ENCODE data around the gene CCR1. TPM values are rescaled to one million over a fixed set of nuclear protein-coding genes. Genes with fewer than 3 reads are reported as not detected.
"Not testable (repeated sequence)": the region's sequence is repeated elsewhere in the genome, so short reads cannot be mapped to it uniquely, and the experiment has no call there.

The CCR1 gene
- total and polyA plus RNA-seq, 9 of the 15 experiments (the other 6 are each of a cell fraction or from before 2014, with no cell fraction given): not detected

- peaks cover 0 to 6% of the 10 kb centered on the region in 2 experiments; a peak in 1 of 5 replicates for H3K27me3 ChIP-seq (ENCODE audit: control insufficient read depth in 2 of 2, insufficient read depth in 2 of 2, low read length in 2 of 2)
- WGBS (ENCODE audit: insufficient coverage, low coverage, missing lambda C conversion rate): 0% methylated on average over 2 of the region's 2 CpGs
- DNase-seq (ENCODE audit: extremely low read depth in 1 of 4, low spot score in 3 of 4) (no peak), ATAC-seq (no peak), FAIRE-seq (no peak)
- CTCF ChIA-PET (ENCODE audit: low intra/inter-chr PET ratio): interaction anchor here (0.6 to 1.5 kb wide), 4 partner anchors 107 to 970 kb away, joined by 3 to 11 read pairs (median 4); no protein-coding TSS in a partner anchor
- intact Hi-C loops (cut with micrococcal nuclease) (loop anchor here (10.0 kb wide), 2 partner anchors 124 to 1174 kb away; no protein-coding TSS in a partner anchor), in situ Hi-C loops (cut with MboI) (no loop called here)
- no peaks in the 10 kb centered on the region for H3K79me2 ChIP-seq (ENCODE audit: control insufficient read depth, insufficient read depth, low read length)
- no peak overlapping the region for H3K9ac ChIP-seq (ENCODE audit: insufficient read depth in 1 of 2, low read depth in 2 of 2, low read length in 2 of 2)
- H3K9me3 ChIP-seq (replicated peaks; ENCODE audit: control insufficient read depth, insufficient read depth, low read depth, low read length): no peaks in the 10 kb centered on the region
- no peaks in the 10 kb centered on the region for H3K9me1 ChIP-seq (ENCODE audit: control insufficient read depth, insufficient read depth, low read length)
- H4K20me1 ChIP-seq (replicated peaks; ENCODE audit: control insufficient read depth, insufficient read depth, low read length): no peaks in the 10 kb centered on the region
- no peak overlapping the region for H3K27ac ChIP-seq (ENCODE audit: extremely low read depth, low read depth, low read length)
- BruUV-seq (replicated peaks): no TSS peak
- H3K4me2 ChIP-seq (ENCODE audit: insufficient read depth, low read length): no peak overlapping the region
- H3K36me3 ChIP-seq (ENCODE audit: control insufficient read depth, insufficient read depth, low read length): no peaks in the 10 kb centered on the region
- no peak for TF ChIP-seq KDM1A (IDR thresholded peaks at IDR 0.05)
- no peak for TF ChIP-seq SOX6 (IDR thresholded peaks at IDR 0.05)
- TF ChIP-seq, protein P1, sequence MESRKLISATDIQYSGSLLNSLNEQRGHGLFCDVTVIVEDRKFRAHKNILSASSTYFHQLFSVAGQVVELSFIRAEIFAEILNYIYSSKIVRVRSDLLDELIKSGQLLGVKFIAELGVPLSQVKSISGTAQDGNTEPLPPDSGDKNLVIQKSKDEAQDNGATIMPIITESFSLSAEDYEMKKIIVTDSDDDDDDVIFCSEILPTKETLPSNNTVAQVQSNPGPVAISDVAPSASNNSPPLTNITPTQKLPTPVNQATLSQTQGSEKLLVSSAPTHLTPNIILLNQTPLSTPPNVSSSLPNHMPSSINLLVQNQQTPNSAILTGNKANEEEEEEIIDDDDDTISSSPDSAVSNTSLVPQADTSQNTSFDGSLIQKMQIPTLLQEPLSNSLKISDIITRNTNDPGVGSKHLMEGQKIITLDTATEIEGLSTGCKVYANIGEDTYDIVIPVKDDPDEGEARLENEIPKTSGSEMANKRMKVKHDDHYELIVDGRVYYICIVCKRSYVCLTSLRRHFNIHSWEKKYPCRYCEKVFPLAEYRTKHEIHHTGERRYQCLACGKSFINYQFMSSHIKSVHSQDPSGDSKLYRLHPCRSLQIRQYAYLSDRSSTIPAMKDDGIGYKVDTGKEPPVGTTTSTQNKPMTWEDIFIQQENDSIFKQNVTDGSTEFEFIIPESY (CRISPR knock-in tag; IDR thresholded peaks at IDR 0.05): no peak
- no peak for TF ChIP-seq ZNF79 (CRISPR knock-in tag; IDR thresholded peaks at IDR 0.05; ENCODE audit: low read depth)
- no peak for TF ChIP-seq NUFIP1 (IDR thresholded peaks at IDR 0.05; ENCODE audit: partially characterized antibody)
- no peak for TF ChIP-seq ELF4 (CRISPR knock-in tag; IDR thresholded peaks at IDR 0.05)
- no peaks in the 10 kb centered on the region for H3K4me1 ChIP-seq (replicated peaks in 1 of 2; ENCODE audit: control insufficient read depth in 2 of 2, insufficient read depth in 2 of 2, low read length in 2 of 2)
- POLR2A ChIA-PET: no interaction called here
- no peak overlapping the region for H2AFZ ChIP-seq (ENCODE audit: low read depth, low read length)
- H3K4me3 ChIP-seq: no peak overlapping the region
Measured at GRCh38 chr3:46209053-46209452, 940 bp upstream of the CCR1 start.

GRCh38 chr3:46207514-46207913 lies 599 bp downstream of the CCR1 start:
- 2% methylated on average over 6 of the region's 6 CpGs for WGBS (ENCODE audit: insufficient coverage, low coverage, missing lambda C conversion rate)
- H3K36me3 ChIP-seq (ENCODE audit: control insufficient read depth, insufficient read depth, low read length); H3K4me2 ChIP-seq (ENCODE audit: insufficient read depth, low read length); DNase-seq (ENCODE audit: extremely low read depth in 1 of 4, low spot score in 3 of 4); H2AFZ ChIP-seq (ENCODE audit: low read depth, low read length); H3K79me2 ChIP-seq (ENCODE audit: control insufficient read depth, insufficient read depth, low read length); in situ Hi-C loops (cut with MboI); H3K9me1 ChIP-seq (ENCODE audit: control insufficient read depth, insufficient read depth, low read length); BruUV-seq (replicated peaks); H3K4me3 ChIP-seq; FAIRE-seq; H3K9me3 ChIP-seq (replicated peaks; ENCODE audit: control insufficient read depth, insufficient read depth, low read depth, low read length); ATAC-seq; H4K20me1 ChIP-seq (replicated peaks; ENCODE audit: control insufficient read depth, insufficient read depth, low read length); H3K27ac ChIP-seq (ENCODE audit: extremely low read depth, low read depth, low read length); H3K9ac ChIP-seq (ENCODE audit: insufficient read depth in 1 of 2, low read depth in 2 of 2, low read length in 2 of 2); H3K4me1 ChIP-seq (replicated peaks in 1 of 2; ENCODE audit: control insufficient read depth in 2 of 2, insufficient read depth in 2 of 2, low read length in 2 of 2): not testable (repeated sequence)
- intact Hi-C loops (cut with micrococcal nuclease): loop anchor here (10.0 kb wide), 2 partner anchors 123 to 1173 kb away; no protein-coding TSS in a partner anchor
- CTCF ChIA-PET (ENCODE audit: low intra/inter-chr PET ratio): interaction anchor here (0.6 to 1.5 kb wide), 2 partner anchors 128 to 534 kb away, joined by 3 to 6 read pairs; no protein-coding TSS in a partner anchor
- POLR2A ChIA-PET: interaction anchor here (0.7 kb wide), 1 partner anchor 452 kb away, joined by 3 read pairs; no protein-coding TSS in a partner anchor
- peaks cover 0 to 17% of the 10 kb centered on the region in 2 experiments; a peak in 3 of 5 replicates for H3K27me3 ChIP-seq (ENCODE audit: control insufficient read depth in 2 of 2, insufficient read depth in 2 of 2, low read length in 2 of 2)

All from K562 (cell line).